ENCODE results near the gene LYL1. TPM values are rescaled to one million over a fixed set of nuclear protein-coding genes. Genes with fewer than 3 reads are reported as not detected.
A peak's percentile ranks its signal among the peaks of the same experiment; 100 is the strongest.

The LYL1 gene
- total and polyA plus RNA-seq, 2 of the 13 experiments (the other 11 are each of a cell fraction or from before 2014, with no cell fraction given) = 0.75 to 0.92 TPM

GRCh38 chr19:13060233-13060963, 42.3 kb downstream of the LYL1 start (continued):
- TF ChIP-seq HIC2 (CRISPR knock-in tag; IDR thresholded peaks at IDR 0.05; ENCODE audit: low read depth) = peak; percentile 90
- TF ChIP-seq TFE3 (CRISPR knock-in tag; IDR thresholded peaks at IDR 0.05) = peak; percentile 22; the same call in 1 of the 2 replicates
- no peak; the same call in 1 of the 2 replicates for TF ChIP-seq NFYB (CRISPR knock-in tag; IDR thresholded peaks at IDR 0.05)
- 0 out of 2 replicates have a peak, but pooled peaks have one; percentile 14 for TF ChIP-seq TAF1 (CRISPR knock-in tag; IDR thresholded peaks at IDR 0.05)
- peak; percentile 39 for TF ChIP-seq FOSL2 (CRISPR knock-in tag; IDR thresholded peaks at IDR 0.05)
- TF ChIP-seq HNF1B (CRISPR knock-in tag; IDR thresholded peaks at IDR 0.05) = peak; percentile 72; the same call in 1 of the 2 replicates
- peak; percentile 78 for TF ChIP-seq ZFY (CRISPR knock-in tag; IDR thresholded peaks at IDR 0.05)
- TF ChIP-seq CSRNP1 (CRISPR knock-in tag; IDR thresholded peaks at IDR 0.05) = no peak
- no peak for TF ChIP-seq CAMTA2 (CRISPR knock-in tag; IDR thresholded peaks at IDR 0.05; ENCODE audit: borderline replicate concordance)
- no peak for TF ChIP-seq CENPT (CRISPR knock-in tag; IDR thresholded peaks at IDR 0.05; ENCODE audit: low read depth)
- peak; percentile 65 for TF ChIP-seq HNF4A (CRISPR knock-in tag; IDR thresholded peaks at IDR 0.05)
- TF ChIP-seq SOX13 (IDR thresholded peaks at IDR 0.05) = no peak
- TF ChIP-seq SOX13 (CRISPR knock-in tag; conservative IDR thresholded peaks at IDR 0.05 in 1 of 2, IDR thresholded peaks at IDR 0.05 in 1 of 2) = peak in 1 of 2 experiments; percentile 67; a peak in 1 of 4 replicates
- no peak for TF ChIP-seq ZBTB2 (CRISPR knock-in tag; IDR thresholded peaks at IDR 0.05; ENCODE audit: low read depth)
- TF ChIP-seq ZSCAN31 (CRISPR knock-in tag; IDR thresholded peaks at IDR 0.05; ENCODE audit: low read depth) = peak; percentile 40; the same call in 1 of the 2 replicates
- no peak for TF ChIP-seq GATA4 (IDR thresholded peaks at IDR 0.05; ENCODE audit: borderline replicate concordance, low read depth)
- TF ChIP-seq FLYWCH1 (CRISPR knock-in tag; IDR thresholded peaks at IDR 0.05) = no peak
- 0 out of 2 replicates have a peak, but pooled peaks have one; percentile 70 for TF ChIP-seq ZNF275 (CRISPR knock-in tag; IDR thresholded peaks at IDR 0.05; ENCODE audit: borderline replicate concordance)
